NCI-H2171 (cell line): ENCODE results near the gene RAP1GAP.

Experiments used
- DNase-seq: peaks from one replicate; lab custom pipeline; 2025; lab: John Stamatoyannopoulos, UW

The RAP1GAP gene

GRCh38 chr1:21590934-21591333 is 78.2 kb downstream of the RAP1GAP start:
- no peak for DNase-seq

DNA sequence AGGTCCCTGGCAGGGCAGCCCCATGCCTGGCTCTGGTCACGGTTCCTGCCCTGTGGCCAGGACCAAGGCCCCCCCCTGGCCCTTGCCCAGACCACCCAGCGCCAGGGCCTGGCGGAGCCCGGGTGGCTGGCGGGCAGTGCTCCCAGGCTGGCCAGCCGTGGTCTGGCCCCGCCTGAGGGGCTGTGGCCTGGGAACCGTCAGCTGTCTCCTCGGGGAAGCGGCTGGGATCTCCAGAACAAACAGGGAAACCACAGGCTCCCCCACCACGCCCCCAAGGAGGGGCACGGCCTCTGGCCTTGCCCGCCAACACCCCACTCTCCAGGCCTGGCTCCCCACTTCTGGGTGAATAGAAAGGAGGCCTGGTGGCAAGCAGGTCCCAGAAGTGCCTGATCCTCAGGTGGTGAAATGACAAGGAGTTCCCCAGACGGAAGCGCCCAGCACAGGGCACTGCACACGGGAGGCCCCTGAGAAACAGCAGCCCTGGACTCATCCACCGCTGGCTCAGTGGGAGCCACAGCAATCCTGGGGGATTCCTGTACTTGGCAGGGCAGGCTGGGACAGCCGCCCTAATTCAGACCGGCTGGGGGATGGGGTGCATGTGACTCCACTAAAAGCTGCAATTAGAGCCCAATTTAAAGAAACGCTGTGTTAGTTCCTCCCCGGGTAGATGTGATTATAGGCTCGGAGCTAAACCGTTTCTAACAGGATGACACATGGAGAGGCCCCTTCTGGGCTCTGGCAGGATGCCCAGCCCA is 78.9 kb downstream of the RAP1GAP start:
- DNase-seq, result peak; percentile 63

GRCh38 chr1:21589618-21590017 is 79.5 kb downstream of the RAP1GAP start:
- DNase-seq, result no peak

DNA sequence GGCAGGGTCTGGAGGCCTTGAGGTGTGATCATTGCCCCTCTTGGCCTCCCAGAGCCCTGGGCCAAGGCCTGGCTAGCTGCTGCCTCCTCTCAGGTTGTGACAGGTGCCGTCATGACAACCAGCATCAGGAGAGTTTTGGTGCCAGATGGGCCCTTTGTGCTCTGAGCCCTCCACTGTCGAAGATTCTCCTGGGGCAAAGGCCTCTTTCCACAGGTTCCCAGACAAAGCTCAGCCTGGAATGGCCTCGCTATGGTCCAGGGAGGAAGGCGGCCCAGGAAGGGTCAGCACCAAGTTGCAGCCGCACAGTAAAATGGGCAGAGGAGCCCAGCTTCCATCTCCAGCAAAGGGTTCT is 81.6 kb downstream of the RAP1GAP start:
- peak; percentile 67 for DNase-seq

DNA sequence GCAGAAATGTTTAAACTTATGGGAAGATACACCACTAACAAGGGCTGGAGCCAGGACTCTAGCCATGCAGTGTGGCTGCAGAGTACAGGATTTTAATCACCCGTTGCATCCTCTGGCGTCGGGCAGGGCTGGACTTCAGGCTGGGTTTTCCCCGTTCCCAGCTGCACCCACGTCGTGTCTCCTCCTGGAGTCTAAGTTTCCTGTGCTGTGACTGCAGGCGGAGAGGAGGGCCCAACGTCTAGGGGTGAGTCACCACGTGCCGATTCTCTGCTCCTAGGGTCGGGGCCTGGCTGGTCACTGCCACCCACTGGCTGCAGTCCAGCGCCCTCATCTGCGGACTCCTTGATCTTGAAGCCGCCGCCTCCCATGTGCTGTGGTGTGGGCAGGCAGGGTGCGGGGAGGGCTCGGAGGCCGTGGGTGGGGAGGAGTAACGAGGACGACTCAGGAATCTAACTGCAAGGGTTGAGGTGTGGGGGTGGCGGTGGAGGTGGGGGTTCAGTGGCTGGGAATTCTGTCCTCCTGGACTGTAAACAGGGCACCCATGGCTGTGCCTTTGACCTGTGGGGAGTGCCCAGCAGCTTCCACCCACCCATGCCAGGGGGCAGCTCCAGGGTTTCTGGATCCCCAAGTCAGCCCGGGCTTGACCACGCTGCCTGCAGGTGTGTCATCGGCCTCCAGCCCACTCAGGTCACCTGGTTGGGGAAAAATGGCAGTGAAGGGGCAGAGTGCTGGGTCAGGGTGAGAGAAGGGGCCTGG is 82.1 kb downstream of the RAP1GAP start:
- no peak for DNase-seq

GRCh38 chr1:21586222-21586621 is 82.9 kb downstream of the RAP1GAP start:
- DNase-seq, result no peak

DNA sequence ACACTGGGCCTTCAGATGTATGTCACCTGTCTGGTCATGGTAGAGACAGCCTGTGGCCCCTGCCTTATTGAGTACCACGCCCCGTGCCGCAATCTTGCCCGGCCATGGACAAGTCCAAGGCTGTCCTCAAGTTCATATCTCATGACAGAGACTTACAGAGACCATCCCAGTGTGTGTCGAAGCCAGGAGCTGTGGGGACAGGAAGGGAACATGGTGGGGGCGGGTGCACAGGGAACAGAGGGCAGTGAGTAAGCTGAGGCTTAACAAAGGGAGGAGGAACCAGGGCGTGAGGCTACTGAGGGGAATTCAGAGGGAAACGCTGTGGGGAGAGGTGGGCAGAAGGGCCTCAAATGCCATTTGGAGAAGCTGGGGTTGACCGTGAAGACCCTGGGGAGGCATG is 84.1 kb downstream of the RAP1GAP start:
- no peak for DNase-seq

DNA sequence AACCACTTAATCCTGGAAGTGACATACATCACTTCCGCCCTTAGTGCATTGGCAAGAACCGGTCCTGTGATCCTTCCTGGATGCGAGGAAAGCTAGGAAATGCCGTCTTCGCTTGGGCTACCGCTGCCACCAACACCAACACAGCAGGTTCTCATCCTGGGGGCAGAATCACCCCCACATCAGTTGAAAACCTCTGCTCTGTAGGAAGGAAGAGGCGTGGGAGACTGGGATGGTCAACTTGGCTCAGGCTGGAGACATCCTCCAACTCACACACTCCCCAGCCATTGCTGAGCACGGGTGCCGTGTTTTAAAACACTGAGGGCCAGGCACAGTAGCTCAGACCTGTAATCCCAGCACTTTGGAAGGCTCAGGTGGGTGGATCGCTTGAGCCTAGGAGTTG is 85.1 kb downstream of the RAP1GAP start:
- DNase-seq, result no peak

DNA sequence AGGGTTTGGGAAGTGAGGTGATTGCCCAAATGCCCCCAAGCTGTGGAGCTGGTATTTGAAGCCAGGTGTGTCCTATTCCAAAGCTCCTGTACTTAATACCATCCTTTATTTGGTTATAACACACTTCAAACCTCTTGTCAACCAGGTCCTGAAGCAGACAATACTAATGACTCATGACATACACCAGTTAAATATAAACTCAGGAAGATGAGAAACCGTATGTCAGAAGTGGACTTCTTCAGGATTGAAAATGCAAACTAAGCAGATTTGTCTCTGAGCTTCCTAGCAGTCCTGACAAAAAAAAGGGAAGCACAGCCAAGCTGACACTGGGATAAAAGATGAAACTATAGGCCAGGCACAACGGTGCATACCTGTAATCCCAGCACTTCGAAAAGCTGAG is 89.4 kb downstream of the RAP1GAP start:
- DNase-seq, result no peak

GRCh38 chr1:21577933-21578332 is 91.2 kb downstream of the RAP1GAP start:
- no peak for DNase-seq

- no peak for DNase-seq
Measured at GRCh38 chr1:21577324-21577723, 91.8 kb downstream of the RAP1GAP start.

GRCh38 chr1:21576798-21577187 is 92.4 kb downstream of the RAP1GAP start:
- no peak for DNase-seq

DNA sequence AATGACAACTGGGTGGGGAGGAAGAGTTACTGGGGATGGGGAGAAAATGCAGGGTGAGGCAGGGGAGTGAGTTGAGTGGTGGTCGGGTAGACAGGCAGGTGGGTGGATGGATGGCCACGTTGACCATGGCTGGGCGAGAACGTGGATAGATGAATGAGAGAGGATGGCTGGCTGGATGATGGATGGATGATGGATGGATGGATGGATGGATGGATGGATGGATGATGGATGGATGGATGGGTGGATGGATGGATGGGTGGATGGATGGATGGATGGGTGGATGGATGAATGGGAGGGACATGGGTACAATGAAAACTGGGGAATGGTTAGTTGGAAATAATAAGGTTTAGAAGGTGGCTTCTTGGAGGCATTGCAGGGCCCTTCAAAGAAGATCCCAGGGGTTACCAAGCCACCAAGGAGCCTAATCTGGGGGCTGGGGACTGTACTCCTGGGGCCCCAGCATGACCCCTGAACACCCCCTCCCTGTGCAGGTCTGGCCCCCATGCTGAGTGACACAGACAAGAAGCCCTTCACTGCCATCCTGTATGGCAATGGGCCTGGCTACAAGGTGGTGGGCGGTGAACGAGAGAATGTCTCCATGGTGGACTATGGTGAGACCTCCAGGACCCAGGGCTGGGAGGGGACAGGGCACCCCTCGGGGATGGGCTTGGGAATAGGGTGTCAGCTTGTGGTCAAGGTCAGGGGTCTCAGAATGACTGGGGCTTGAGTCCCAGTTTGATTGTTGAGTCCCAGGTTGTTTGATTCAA is 92.9 kb downstream of the RAP1GAP start:
- no peak for DNase-seq

DNA sequence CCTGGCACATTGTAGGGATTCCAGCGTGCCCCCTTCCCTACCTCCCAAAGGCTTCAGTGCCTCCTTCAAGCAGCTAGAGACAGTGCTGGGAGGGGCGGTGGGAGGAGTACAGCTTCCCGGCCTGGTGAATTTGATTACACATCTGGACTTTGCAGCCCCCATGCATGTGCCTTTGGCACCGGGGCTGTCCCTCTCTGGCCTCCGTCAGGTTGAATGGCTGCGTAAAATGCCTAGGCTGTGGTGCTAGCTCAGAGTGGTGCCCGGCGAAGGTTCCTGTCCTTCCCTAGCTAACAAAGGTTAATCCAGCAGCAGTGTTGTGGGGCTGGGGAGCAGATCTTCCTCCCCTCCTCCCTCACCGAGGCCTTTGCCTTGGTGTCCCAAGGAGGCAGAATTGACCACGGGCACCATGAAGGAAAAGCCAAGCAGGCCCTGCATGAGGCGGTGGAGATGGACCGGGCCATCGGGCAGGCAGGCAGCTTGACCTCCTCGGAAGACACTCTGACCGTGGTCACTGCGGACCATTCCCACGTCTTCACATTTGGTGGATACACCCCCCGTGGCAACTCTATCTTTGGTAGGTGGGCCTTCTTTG is 93.7 kb downstream of the RAP1GAP start:
- no peak for DNase-seq

DNA sequence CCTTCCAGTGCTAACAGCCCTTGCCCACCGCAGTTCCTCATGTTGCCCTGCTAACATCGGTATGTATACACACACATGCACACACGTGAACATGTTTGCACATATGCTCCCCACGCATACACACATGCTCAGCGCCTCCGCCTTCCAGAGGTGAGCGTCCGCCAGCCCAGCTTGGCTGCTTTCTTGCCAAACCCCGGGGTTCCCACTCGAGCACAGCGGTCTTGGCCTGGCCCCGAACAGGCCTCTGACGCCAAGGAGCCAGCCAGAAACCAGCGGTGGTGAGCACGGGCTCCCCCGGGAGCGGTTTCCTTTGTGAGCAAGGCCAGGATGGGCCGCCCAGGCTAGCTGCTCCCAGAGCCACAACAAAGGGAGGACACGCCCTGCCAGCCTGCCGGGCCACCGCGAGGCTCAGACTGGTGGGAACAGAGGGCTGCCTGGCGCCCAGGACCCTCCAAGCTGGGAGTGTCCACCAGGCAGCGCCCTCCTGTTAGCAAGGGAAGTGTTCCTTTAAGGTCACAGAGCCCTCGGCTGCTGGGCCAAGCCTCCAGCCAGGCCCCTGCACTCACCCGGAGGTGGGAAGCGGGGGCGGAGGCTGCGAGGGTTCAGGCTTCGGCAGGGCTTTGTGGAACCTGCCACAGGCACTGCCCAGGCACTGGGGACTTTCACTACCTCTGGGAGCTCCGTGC is 94.5 kb downstream of the RAP1GAP start:
- peak; percentile 69 for DNase-seq

DNA sequence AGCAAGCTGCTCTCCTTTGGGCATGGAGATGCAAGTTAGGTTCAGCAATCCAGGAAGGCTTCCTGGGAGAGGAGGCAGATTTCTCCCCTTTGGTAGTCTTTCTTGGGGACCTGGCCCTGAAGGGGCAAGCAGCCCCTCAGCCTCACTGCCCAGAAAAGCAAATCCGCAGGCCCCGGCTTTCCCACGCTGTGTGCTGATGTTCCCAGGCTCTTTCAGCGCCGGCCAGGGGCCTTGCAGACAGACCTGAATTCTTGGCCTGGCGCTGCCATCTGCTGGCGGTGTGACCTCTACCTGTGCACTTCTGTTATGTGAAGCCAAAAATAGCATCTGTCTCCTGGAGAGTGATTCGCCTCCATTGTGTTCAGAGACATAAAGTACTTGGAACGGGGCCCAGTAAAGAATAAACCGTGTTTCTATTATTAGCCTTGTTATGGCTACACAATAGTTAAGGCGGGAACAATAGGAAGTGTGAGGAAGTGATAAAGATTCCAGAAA is 95.1 kb downstream of the RAP1GAP start:
- DNase-seq, result peak; percentile 91

DNA sequence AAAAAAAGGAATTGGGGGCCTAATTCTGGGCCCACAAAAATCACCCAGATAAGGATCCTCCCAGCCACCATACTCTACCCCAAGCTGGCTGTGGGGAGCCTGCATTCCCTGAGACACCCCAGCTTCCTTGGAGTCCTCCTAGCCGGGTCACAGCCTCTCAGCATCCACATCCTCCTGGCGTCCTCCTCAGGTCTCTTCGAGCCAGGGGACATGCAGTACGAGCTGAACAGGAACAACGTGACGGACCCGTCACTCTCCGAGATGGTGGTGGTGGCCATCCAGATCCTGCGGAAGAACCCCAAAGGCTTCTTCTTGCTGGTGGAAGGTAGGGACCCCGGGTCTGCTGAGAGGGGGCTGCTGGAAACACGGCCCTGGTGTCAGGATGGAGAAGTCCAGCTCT is 95.7 kb downstream of the RAP1GAP start:
- DNase-seq, result no peak

GRCh38 chr1:21572735-21573277 is 96.4 kb downstream of the RAP1GAP start:
- DNase-seq, result no peak

- DNase-seq, result no peak
Measured at GRCh38 chr1:21572221-21572620, 96.9 kb downstream of the RAP1GAP start.

DNA sequence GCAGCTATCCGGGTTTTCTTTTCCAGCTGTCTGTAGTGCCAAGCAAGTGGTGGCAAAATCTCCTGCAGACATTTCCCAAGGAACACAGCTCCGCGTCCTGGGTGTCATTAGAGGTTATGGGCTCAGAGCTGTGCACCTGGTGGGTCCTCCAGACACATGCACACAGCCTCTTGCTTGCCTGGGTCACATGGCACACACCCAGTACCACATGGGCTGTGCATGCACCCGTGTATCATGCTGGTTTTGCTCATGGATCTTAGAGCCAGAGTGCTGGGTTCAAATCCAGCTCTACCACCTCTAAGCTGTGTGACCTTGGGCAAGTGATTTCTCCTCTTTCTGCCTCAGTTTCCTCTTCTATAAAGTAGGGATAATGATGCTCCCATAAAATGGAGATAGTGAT is 98.3 kb downstream of the RAP1GAP start:
- DNase-seq, result no peak

DNA sequence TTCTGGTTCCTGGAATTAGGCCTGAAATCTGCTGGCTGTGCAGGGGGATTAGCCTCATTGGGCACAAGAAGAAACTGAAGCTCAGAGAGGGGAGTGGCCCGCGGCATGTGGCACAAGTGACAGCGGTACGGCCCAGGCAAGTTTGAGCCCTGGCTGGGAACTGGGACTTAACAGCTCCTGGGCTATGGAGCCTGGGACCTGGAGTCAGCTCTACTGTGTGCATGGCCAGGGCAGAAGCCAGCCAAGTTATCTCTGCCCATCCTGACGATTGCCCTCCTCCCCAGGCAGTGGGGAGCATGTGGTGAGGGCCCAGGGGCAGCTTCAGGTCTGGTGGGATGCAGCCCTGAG is 98.7 kb downstream of the RAP1GAP start:
- DNase-seq, result no peak
